Colonic mucosa (tissue), 4 donors: Measurements from ENCODE around the gene PHF21A. TPM values are rescaled to one million over a fixed set of nuclear protein-coding genes. Genes with fewer than 3 reads are reported as not detected.

Experiments used
- DNase-seq: peaks from one replicate; pipeline ENCODE4 v3.0.0-alpha.2; 2020
- H3K27ac ChIP-seq: fragments of 200-600 bp; one replicate; pipeline ENCODE4 v1.8.0; 2021
- H3K27me3 ChIP-seq: fragments of 200-600 bp; one replicate; pipeline ENCODE4 v1.8.0; 2021
- H3K36me3 ChIP-seq: fragments of 200-600 bp; one replicate; pipeline ENCODE4 v1.8.0; 2021
- H3K4me1 ChIP-seq: fragments of 200-600 bp; one replicate; pipeline ENCODE4 v1.8.0; 2021; ENCODE audit warnings: mild to moderate bottlenecking
- H3K4me3 ChIP-seq: fragments of 200-600 bp; one replicate; pipeline ENCODE4 v1.8.0; 2021
- H3K9ac ChIP-seq, 2 donors: one replicate each; pipeline ENCODE4 v1.7.0; 2013; ENCODE audit warnings: control low read depth in 2 of 2, low read depth in 2 of 2, low read length in 2 of 2
- H3K9me3 ChIP-seq: fragments of 200-600 bp; one replicate; pipeline ENCODE4 v1.8.0; 2021
- CTCF ChIP-seq: fragments of 200-600 bp; IDR thresholded peaks from one replicate; pipeline ENCODE4 v1.8.0; 2022; ENCODE audit warnings: antibody characterized with exemption, mild to moderate bottlenecking
- intact Hi-C: fragments of 100-400 bp; cut with DNase I; formaldehyde crosslinking; loops from one replicate; pipeline ENCODE4 v1.14.1; 2022
- total RNA-seq, 2 donors: library from RNA; stranded (reverse); fragmentation: NEBNext Ultra II Directional in 1 of 2; extraction: Animal tissue kit (Norgen Biotek cat#: 25700) in 1 of 2; gene quantifications; one replicate each; pipeline ENCODE4 v1.2.1, GENCODE V29; 2021
- donor health status: healthy.
- donor health status: DM: no; HTN: no; CAD: no.
- donor health status: DM: no; HTN: no; CAD: no.

The PHF21A gene
- total RNA-seq, 2 donors from 2014 or later = 17.0 to 19.1 TPM

GRCh38 chr11:46075168-46075567, 46.1 kb downstream of the PHF21A start:
- Histone ChIP-seq H3K27me3 (no peaks in the 10 kb centered on the region), H3K27ac (no peak overlapping the region), H3K36me3 (no peaks in the 10 kb centered on the region), H3K4me3 (no peak overlapping the region), H3K9ac (no peak overlapping the region), H3K9me3 (no peaks in the 10 kb centered on the region), H3K4me1 (no peaks in the 10 kb centered on the region)
- no peak for TF ChIP-seq CTCF
- no peak for DNase-seq
- intact Hi-C loops = no loop called here

GRCh38 chr11:46073632-46074031, 47.6 kb downstream of the PHF21A start:
- Histone ChIP-seq H3K36me3 (no peaks in the 10 kb centered on the region), H3K9ac (no peak overlapping the region), H3K4me1 (no peaks in the 10 kb centered on the region), H3K4me3 (no peak overlapping the region), H3K27me3 (no peaks in the 10 kb centered on the region), H3K27ac (no peak overlapping the region), H3K9me3 (no peaks in the 10 kb centered on the region)
- intact Hi-C loops = no loop called here
- DNase-seq = no peak
- no peak for TF ChIP-seq CTCF

GRCh38 chr11:46072172-46072964, 48.9 kb downstream of the PHF21A start:
- no peak overlapping the region for H3K4me3 ChIP-seq
- DNase-seq = no peak
- no peak for TF ChIP-seq CTCF
- no peak overlapping the region for H3K9ac ChIP-seq
- no peak overlapping the region for H3K27ac ChIP-seq
- intact Hi-C loops = no loop called here
- no peaks in the 10 kb centered on the region for H3K4me1 ChIP-seq
- H3K9me3 ChIP-seq = no peaks in the 10 kb centered on the region
- H3K27me3 ChIP-seq = no peaks in the 10 kb centered on the region
- H3K36me3 ChIP-seq = no peaks in the 10 kb centered on the region

- Histone ChIP-seq H3K36me3 (no peaks in the 10 kb centered on the region), H3K9ac (no peak overlapping the region), H3K4me1 (no peaks in the 10 kb centered on the region), H3K4me3 (no peak overlapping the region), H3K9me3 (no peaks in the 10 kb centered on the region), H3K27me3 (no peaks in the 10 kb centered on the region), H3K27ac (no peak overlapping the region)
- intact Hi-C loops = no loop called here
- TF ChIP-seq CTCF = no peak
- no peak for DNase-seq
Measured at GRCh38 chr11:46071091-46071490, 50.2 kb downstream of the PHF21A start.

DNA sequence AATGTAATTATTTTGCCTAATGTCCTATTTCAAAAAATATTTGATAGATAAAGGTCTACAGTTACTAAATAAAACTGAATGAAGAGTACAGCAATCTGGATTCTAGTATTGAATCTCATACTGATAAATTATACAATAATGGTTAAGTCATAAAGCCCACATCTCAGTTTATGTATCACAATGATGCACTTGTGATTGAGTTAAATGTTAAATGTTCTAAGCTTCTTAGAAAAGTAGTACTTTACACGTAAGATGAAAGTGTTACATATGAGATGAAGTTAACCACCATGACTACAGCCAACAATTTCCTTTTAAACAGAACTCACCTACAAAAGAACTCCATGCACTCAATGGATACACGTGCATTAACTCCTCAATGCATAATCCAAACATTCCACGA, 51.7 kb downstream of the PHF21A start:
- Histone ChIP-seq H3K4me1 (no peaks in the 10 kb centered on the region), H3K27me3 (no peaks in the 10 kb centered on the region), H3K4me3 (no peak overlapping the region), H3K9ac (no peak overlapping the region), H3K27ac (no peak overlapping the region), H3K36me3 (no peaks in the 10 kb centered on the region), H3K9me3 (no peaks in the 10 kb centered on the region)
- no peak for TF ChIP-seq CTCF
- intact Hi-C loops = no loop called here
- DNase-seq = no peak
